Fibroblast of villous mesenchyme (primary cell): ENCODE results near the gene PTPRM. TPM values are rescaled to one million over a fixed set of nuclear protein-coding genes. Genes with fewer than 3 reads are reported as not detected.

Experiments used
- DNase-seq: peaks from one replicate; pipeline ENCODE4 v3.0.0-alpha.2; 2010; ENCODE audit warnings: low read depth
- H3K4me3 ChIP-seq: 2 replicates; pipeline ENCODE4 v1.5.1; 2011; ENCODE audit warnings: low read depth, mild to moderate bottlenecking, low read length
- total RNA-seq: library from RNA; depleted of rRNA; stranded (reverse); fragments of >200 nt; gene quantifications from 2 replicates; pipeline ENCODE4 v1.2.3, GENCODE V29; 2012
- TF ChIP-seq, protein P1 (sequence below): IDR thresholded peaks from 2 replicates; pipeline ENCODE4 v1.5.1; 2012; ENCODE audit warnings: low read depth, mild to moderate bottlenecking, low read length; ENCODE audit not compliant: insufficient read depth

Gene PTPRM
- total RNA-seq, 1 donor = 56.1 TPM

DNA sequence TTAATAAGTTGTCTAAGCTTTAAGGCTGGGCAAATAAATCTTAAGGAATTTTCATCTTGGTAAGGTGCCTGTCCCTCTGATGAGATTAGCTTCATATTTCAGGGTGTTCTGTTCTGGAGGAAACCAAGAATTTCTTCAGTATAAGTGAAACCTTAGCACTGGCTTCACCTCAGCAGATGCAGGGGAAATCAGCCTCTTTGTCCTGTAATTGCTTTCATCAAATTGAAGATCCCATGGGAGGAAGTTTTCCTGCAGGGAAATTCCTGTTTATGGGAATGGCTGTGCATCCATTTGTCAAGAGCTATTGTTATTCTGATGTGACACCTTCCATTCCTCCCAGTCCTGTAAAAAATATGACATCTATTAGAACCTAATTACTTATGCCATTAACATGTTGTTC, 174.5 kb downstream of the PTPRM start:
- H3K4me3 ChIP-seq = no peak overlapping the region
- DNase-seq = no peak
- TF ChIP-seq, protein P1, sequence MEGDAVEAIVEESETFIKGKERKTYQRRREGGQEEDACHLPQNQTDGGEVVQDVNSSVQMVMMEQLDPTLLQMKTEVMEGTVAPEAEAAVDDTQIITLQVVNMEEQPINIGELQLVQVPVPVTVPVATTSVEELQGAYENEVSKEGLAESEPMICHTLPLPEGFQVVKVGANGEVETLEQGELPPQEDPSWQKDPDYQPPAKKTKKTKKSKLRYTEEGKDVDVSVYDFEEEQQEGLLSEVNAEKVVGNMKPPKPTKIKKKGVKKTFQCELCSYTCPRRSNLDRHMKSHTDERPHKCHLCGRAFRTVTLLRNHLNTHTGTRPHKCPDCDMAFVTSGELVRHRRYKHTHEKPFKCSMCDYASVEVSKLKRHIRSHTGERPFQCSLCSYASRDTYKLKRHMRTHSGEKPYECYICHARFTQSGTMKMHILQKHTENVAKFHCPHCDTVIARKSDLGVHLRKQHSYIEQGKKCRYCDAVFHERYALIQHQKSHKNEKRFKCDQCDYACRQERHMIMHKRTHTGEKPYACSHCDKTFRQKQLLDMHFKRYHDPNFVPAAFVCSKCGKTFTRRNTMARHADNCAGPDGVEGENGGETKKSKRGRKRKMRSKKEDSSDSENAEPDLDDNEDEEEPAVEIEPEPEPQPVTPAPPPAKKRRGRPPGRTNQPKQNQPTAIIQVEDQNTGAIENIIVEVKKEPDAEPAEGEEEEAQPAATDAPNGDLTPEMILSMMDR = no peak

DNA sequence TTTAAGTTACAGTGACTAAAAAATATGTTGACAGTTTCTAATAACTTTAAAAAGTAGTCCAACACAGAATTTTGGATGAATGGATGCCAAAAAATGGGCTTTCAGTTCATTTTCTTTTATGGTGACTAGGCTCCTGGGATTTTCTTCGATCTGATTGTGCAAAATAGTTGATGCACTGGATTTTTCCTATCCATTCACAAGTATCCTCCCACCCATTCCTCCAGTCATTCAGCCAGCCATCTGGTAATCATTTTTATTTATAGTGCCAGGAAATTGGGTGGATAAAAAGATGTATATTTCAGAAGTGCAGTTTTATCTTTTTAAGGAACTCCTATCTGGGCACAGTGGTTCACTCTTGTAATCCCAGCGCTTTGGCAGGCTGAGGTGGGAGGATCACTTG, 175.1 kb downstream of the PTPRM start:
- no peak for DNase-seq
- no peak overlapping the region for H3K4me3 ChIP-seq
- TF ChIP-seq, protein P1 = no peak

DNA sequence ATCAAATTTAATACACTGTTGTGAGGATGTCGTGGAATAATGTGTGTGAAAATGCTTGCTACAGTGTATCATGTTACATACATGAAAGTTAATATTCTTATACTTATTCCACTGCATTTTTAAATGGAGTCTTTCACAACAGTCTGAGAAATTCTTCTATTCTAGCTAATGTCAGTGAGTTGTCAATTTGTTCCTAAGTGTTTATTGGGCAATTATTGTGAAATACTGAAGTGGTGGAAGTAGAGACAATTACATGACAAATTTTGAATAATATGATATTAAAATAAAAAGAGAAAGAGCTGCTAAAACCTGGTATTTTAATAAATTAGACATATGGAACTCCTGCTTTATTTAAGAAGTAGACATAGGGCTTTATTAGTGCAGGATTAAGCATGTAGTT, 176.1 kb downstream of the PTPRM start:
- no peak overlapping the region for H3K4me3 ChIP-seq
- TF ChIP-seq, protein P1 = no peak
- no peak for DNase-seq

DNA sequence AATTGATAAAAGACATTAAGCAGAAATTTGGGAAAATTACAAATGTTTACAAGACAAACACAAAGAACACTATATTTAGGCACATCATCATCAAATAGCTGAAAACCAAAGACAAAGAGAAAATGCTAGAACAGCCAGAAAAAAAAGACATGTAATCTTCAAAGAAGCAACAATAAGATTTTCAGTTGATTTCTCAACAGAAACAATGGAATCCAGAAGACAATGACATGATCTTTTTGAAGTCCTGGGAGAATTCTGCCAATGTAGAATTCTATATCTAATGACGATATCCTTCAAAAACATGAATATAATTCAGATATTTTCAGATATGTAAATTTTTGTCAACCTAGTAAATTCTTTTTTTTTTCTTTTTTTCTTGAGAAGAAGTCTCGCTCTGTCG, 179.0 kb downstream of the PTPRM start:
- no peak for DNase-seq
- TF ChIP-seq, protein P1 = no peak
- no peak overlapping the region for H3K4me3 ChIP-seq

DNA sequence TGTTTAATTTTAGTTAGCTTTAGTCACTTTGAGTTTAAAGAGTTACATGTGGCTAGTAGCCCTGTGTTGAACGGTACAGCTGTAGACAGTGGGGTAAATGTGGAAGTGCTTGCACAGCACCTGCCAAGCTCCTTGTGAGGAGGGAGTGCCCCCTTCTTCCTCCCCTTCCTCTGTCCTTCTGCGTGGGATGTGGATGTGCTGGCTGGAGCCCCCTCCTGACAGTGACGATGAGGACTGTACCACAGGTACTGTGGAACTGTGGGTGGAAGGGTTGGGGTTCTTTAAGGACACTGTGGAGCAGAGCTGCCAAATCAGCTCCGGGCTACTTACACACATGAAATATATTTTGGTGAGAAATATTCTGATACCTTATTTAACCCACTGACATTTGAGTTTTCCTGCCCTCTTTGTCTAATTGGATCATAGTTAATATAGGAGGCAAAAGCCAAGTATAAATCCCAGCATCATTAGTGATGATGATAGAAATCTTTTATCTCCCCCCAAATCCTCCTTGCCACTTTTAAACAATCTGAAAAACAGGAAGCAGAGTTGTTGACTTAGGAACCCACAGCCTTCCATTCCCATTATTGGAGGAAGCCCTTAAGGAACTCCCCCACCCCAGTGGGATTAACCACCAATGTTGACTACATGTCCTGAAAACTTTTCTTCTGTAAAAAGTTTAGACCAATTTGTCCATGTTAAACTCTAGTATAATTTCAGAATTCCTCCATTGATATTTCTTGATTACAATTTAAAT, 181.3 kb downstream of the PTPRM start:
- TF ChIP-seq, protein P1 = no peak
- no peak for DNase-seq

DNA sequence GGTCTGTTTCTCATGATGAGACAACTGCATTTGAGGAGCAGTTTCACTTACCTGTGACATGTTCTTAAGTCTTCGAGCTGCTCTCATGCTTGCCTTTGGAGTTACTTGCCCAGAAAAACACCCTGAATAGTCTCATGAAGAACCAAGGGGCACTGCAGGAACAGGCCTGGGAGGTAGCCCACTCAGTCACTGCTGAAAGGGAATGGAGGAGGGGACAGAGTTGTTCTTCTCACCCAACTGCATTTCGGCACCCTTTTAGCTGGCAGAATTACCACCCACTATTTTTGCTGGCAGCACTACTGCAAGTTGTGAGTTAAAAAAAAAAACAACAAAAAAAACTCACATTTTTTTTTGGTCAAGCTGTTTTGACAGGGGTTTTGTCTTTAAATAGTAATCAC, 181.9 kb downstream of the PTPRM start:
- no peak for DNase-seq
- TF ChIP-seq, protein P1 = no peak
- no peak overlapping the region for H3K4me3 ChIP-seq

More for the DNA sequence above, 181.3 kb downstream of the PTPRM start:
- no peak overlapping the region for H3K4me3 ChIP-seq
